ENCODE data around the gene GRIN3B. TPM values are rescaled to one million over a fixed set of nuclear protein-coding genes. Genes with fewer than 3 reads are reported as not detected.

Gene GRIN3B
- total and polyA plus RNA-seq, 2 of the 4 experiments (the other 2 are of a cell fraction), result under 0.01 to 0.91 TPM

DNA sequence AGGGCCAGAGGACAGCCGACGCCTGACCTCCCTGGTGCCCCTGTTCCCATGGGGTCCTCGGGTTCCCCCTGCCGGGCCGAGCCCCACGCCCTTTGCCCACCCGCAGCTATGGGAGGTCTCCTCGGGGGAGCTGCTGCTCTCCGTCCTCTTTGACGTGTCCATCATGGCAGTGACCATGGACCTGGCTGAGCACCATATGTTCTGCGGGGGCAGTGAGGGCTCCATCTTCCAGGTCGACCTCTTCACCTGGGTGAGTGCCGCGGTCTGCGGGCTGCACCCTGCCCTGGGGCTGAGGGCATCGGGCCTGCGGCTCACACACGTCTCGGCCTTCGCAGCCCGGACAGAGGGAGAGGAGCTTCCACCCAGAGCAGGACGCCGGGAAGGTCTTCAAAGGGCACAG, 9.5 kb upstream of the GRIN3B start:
- intact Hi-C loops (cut with micrococcal nuclease), result no loop called here
- no TSS peak for BruUV-seq (replicated peaks)
- peaks cover 55% of the 10 kb centered on the region for H3K36me3 ChIP-seq (ENCODE audit: control insufficient read depth, insufficient read depth, low read length)

More for the DNA sequence above, 9.5 kb upstream of the GRIN3B start:
- H3K9me1 ChIP-seq (ENCODE audit: insufficient read depth, low read length), result no peaks in the 10 kb centered on the region
- no peak overlapping the region for H3K4ac ChIP-seq (ENCODE audit: low read depth, low read length)
- H2AFZ ChIP-seq (replicated peaks; ENCODE audit: low read length, poor library complexity), result peak overlapping the region; percentile 43
- H2BK120ac ChIP-seq (ENCODE audit: low read depth, low read length), result no peak overlapping the region
- no peak overlapping the region for H2AK9ac ChIP-seq (replicated peaks; ENCODE audit: low read depth, low read length, poor library complexity)
- H2BK5ac ChIP-seq (ENCODE audit: low read depth, low read length, poor library complexity, severe bottlenecking), result no peak overlapping the region
- no peak overlapping the region for H4K91ac ChIP-seq (ENCODE audit: insufficient read depth, low read depth, low read length)
- no peak overlapping the region for H3K4me2 ChIP-seq (ENCODE audit: low read depth, low read length)
- H4K20me1 ChIP-seq (ENCODE audit: insufficient read depth, low read length), result no peaks in the 10 kb centered on the region; the same call in 1 of the 2 replicates
- no peaks in the 10 kb centered on the region for H3K9me3 ChIP-seq (ENCODE audit: control insufficient read depth, insufficient read depth, low read length)
- H2BK15ac ChIP-seq (ENCODE audit: low read depth, low read length), result no peak overlapping the region
- H3K4me1 ChIP-seq (ENCODE audit: control insufficient read depth, insufficient read depth, low read length), result no peaks in the 10 kb centered on the region
- ChIA-PET CTCF (no interaction called here), POLR2A (ENCODE audit: unreplicated experiment) (no interaction called here)
- no peak overlapping the region for H3K56ac ChIP-seq (ENCODE audit: extremely low read depth, insufficient read depth, low read length)
- no peak overlapping the region for H3K23ac ChIP-seq (ENCODE audit: low read depth, low read length)
- H3K4me3 ChIP-seq (ENCODE audit: insufficient read depth, low read depth, low read length), result no peak overlapping the region
- H2AK5ac ChIP-seq (ENCODE audit: low read depth, low read length), result no peak overlapping the region; the same call in 1 of the 2 replicates
- H3K79me1 ChIP-seq (ENCODE audit: low read depth in 1 of 2, low read length in 2 of 2), result peaks cover 0 to 13% of the 10 kb centered on the region in 2 experiments; a peak in 3 of 4 replicates
- dilution Hi-C loops (cut with HindIII; ENCODE audit: low sequenced_read_pairs, unreplicated experiment), result no loop called here
- H3K14ac ChIP-seq (replicated peaks; ENCODE audit: low read depth, low read length), result no peak overlapping the region
- ATAC-seq (ENCODE audit: low read depth) (no peak), DNase-seq (no peak)
- in situ Hi-C loops (cut with MboI; ENCODE audit: low sequenced_read_pairs), result no loop called here
- TF ChIP-seq MAZ (IDR thresholded peaks at IDR 0.05; ENCODE audit: borderline replicate concordance, low read depth, low read length), result no peak
- TF ChIP-seq, protein P1, sequence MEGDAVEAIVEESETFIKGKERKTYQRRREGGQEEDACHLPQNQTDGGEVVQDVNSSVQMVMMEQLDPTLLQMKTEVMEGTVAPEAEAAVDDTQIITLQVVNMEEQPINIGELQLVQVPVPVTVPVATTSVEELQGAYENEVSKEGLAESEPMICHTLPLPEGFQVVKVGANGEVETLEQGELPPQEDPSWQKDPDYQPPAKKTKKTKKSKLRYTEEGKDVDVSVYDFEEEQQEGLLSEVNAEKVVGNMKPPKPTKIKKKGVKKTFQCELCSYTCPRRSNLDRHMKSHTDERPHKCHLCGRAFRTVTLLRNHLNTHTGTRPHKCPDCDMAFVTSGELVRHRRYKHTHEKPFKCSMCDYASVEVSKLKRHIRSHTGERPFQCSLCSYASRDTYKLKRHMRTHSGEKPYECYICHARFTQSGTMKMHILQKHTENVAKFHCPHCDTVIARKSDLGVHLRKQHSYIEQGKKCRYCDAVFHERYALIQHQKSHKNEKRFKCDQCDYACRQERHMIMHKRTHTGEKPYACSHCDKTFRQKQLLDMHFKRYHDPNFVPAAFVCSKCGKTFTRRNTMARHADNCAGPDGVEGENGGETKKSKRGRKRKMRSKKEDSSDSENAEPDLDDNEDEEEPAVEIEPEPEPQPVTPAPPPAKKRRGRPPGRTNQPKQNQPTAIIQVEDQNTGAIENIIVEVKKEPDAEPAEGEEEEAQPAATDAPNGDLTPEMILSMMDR (conservative IDR thresholded peaks at IDR 0.05; ENCODE audit: low read depth, low read length), result no peak
- no peak for TF ChIP-seq BHLHE40 (IDR thresholded peaks at IDR 0.05; ENCODE audit: low read depth, low read length)
- no peak for TF ChIP-seq MXI1 (IDR thresholded peaks at IDR 0.05; ENCODE audit: borderline replicate concordance, low read depth, low read length)
- TF ChIP-seq POLR2A (IDR thresholded peaks at IDR 0.05; ENCODE audit: low read depth, low read length), result no peak
- TF ChIP-seq MAFK (IDR thresholded peaks at IDR 0.05; ENCODE audit: low read depth, low read length), result no peak
- no peak for TF ChIP-seq RFX5 (IDR thresholded peaks at IDR 0.05; ENCODE audit: low read depth, low read length)
- no peak for TF ChIP-seq CHD1 (IDR thresholded peaks at IDR 0.05; ENCODE audit: low read depth, low read length)
- TF ChIP-seq FOS (IDR thresholded peaks at IDR 0.05; ENCODE audit: low read depth, low read length), result no peak
- no peak for TF ChIP-seq RCOR1 (IDR thresholded peaks at IDR 0.05; ENCODE audit: insufficient replicate concordance, low read length)
- TF ChIP-seq NFE2L2 (IDR thresholded peaks at IDR 0.05; ENCODE audit: low read depth, low read length), result no peak
- no peak for TF ChIP-seq RAD21 (IDR thresholded peaks at IDR 0.05; ENCODE audit: low read length)
- TF ChIP-seq, protein P2, sequence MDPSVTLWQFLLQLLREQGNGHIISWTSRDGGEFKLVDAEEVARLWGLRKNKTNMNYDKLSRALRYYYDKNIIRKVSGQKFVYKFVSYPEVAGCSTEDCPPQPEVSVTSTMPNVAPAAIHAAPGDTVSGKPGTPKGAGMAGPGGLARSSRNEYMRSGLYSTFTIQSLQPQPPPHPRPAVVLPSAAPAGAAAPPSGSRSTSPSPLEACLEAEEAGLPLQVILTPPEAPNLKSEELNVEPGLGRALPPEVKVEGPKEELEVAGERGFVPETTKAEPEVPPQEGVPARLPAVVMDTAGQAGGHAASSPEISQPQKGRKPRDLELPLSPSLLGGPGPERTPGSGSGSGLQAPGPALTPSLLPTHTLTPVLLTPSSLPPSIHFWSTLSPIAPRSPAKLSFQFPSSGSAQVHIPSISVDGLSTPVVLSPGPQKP (IDR thresholded peaks at IDR 0.05; ENCODE audit: borderline replicate concordance, low read depth, low read length), result no peak
- no peak for TF ChIP-seq SMC3 (IDR thresholded peaks at IDR 0.05; ENCODE audit: low read depth, low read length)
- TF ChIP-seq CEBPB (IDR thresholded peaks at IDR 0.05; ENCODE audit: low read depth, low read length), result no peak
- TF ChIP-seq, protein P3, sequence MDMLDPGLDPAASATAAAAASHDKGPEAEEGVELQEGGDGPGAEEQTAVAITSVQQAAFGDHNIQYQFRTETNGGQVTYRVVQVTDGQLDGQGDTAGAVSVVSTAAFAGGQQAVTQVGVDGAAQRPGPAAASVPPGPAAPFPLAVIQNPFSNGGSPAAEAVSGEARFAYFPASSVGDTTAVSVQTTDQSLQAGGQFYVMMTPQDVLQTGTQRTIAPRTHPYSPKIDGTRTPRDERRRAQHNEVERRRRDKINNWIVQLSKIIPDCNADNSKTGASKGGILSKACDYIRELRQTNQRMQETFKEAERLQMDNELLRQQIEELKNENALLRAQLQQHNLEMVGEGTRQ (IDR thresholded peaks at IDR 0.05; ENCODE audit: low read depth, low read length), result no peak
- H3K27ac ChIP-seq (ENCODE audit: insufficient read depth, low read length), result no peak overlapping the region
- no peak overlapping the region for H3K18ac ChIP-seq (ENCODE audit: low read depth, low read length)
- H2BK20ac ChIP-seq (ENCODE audit: low read depth, low read length), result no peak overlapping the region
- H4K5ac ChIP-seq (ENCODE audit: low read depth, low read length), result no peak overlapping the region
- H3K9ac ChIP-seq (ENCODE audit: low read depth, low read length), result no peak overlapping the region
- 94% methylated on average over 18 of the region's 23 CpGs; no CpG with 5 or more reads in 1 of the 2 experiments for WGBS, 2 experiments (ENCODE audit: extremely low coverage in 2 of 2, insufficient read length in 1 of 2)
- no peak overlapping the region for H4K8ac ChIP-seq (ENCODE audit: low read depth in 2 of 2, low read length in 2 of 2)
- peaks cover 2% of the 10 kb centered on the region; the same call in 1 of the 2 replicates for H3K27me3 ChIP-seq (ENCODE audit: control insufficient read depth, insufficient read depth, low read length)

Data from IMR-90 (cell line).